Stimulated activated CD4-positive, alpha-beta T cell treated with anti-CD3 and anti-CD28 coated beads, Interleukin-1b, Interleukin-23, amount 100 ng/mL, for 1 hour (primary cell): ENCODE data around the gene CGNL1.

Experiments used
- DNase-seq, 2 donors: peaks; one replicate each; pipeline ENCODE4 v3.0.0-alpha.2; 2020; ENCODE audit warnings: low read depth in 2 of 2

CGNL1 gene

DNA sequence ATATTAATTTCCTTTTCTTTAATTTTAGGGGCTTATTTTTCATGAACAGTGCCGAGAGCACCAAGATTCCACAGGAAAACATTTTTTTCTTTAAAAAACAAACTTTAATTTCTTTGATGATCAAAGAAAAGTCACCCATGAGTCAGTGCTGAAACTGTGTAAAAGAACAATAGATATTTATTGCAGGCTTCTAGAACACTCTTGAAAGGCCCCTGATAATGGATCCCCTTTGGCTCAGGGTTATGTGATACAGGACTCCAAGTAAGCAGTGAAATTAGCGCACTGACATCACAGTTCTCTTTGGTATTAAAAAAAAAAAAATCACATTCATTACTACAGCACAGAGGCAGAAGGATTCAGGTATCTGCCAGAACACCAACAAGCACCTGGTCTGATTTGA is 149.3 kb downstream of the CGNL1 start:
- no peak for DNase-seq

DNA sequence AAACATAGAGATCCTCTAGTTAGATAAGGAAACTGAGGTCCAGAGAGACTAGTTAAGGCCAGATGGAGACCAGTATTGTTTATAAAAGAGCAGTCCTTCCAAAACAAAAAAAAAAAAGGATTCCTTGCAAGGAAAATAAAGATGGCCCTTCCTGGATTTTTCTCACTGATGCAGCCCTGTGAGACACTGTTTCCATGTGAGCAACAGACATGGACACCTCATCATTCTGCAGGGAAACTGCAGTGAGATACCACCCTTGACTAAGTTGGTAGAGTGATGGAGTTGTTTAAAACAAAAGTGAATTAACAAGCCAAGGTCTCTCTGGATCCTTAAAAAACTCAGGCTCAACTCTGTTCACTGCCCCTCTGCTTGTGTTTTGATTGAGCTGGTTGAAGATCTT is 149.8 kb downstream of the CGNL1 start:
- DNase-seq, result no peak

DNA sequence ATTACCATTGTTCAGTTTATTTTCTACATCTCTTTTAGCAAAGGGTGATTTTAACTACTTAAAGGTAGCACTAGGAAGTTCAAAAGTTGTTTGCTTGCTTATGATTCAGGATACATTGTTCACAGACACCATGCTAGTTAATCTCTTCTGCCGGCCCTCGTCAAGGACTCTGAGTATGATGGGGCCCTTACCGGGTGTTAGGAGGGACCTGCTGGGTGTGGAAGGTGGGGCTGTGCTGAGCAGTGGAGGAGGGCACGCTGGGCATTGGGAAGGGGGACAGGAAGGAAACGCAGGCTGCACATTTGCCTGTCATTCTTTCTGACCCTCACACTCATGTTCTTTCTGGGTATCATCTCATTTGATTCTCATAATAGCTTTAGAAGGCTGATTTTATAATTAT is 150.3 kb downstream of the CGNL1 start:
- no peak for DNase-seq

DNA sequence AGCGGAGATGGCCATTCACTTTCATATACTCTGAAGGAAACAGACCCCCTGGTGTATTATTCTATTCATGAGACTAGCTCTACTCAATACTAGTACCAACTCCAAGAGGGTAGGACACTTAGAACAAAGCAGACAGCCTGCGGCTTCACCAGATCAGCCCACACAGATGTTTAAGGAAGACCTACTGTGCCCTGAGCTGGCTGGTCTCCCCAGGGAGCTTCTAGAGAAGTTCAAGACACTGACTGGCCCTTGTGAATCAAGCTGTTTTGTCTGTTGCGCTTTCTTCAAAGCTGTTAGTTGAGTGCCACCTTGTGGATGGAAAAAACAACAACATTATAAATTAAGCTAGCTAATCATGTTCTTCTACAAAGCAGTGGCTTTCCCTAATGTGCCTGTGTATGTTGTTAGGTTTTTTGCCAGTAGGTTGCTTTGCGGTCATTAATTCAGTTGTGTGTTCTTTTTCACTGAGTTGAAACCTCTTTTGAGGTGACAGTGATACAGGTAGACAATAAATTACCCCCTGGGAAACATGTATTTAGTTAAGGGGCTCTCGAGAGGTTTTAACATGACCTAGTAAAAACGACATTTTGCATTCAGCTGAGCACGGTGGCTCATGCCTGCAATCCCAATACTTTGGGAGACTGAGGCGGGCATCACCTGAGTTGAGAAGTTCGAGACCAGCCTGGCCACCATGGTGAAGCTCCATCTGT is 151.2 kb downstream of the CGNL1 start:
- DNase-seq, result no peak

DNA sequence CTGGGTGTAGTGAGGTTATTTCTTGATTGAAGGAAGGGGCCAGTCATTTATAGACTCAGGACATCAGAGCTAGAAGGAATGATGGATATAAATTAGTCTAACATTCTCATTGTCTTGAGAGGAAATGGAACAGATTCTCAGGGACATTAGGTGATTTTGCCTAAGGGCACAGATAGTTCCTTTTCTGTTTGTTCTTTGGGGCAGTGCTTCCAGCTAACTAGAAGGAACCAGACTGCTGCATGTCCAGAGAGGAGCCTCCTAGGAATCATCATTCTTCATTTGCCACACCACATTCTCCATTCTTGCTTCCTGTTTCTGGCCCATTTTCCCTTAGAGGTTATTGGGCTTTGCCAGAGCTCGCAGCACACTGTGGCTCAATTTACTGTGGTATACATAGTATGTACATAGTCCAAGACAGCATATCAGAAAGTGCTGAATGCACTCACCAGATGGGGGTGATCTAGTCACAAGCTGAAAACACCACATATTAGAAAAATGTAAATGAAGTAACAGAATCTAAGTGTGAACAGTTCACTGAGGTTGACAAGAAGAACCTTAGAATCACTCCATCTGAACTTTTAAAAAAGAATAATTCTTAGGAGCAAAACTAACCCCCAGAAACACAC is 152.7 kb downstream of the CGNL1 start:
- DNase-seq, result no peak

DNA sequence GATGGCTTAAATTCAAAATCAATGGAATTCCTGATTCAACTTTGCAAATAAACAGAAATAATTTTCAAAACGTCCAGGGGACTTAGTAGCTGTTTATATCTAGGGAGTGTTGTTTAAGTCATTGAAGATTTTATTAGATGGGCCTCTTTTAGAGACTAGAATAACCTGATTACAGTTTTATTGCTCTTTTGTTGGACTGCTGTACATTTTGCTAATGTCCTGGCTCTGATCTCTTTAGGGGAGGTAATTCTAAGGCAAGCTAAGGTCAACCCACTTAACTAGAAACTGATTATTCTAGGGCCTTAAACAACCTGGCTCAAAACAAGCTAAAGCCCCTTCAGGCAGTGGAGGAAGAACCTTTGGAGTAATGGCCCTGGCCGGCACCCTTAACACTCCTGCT is 153.4 kb downstream of the CGNL1 start:
- DNase-seq, result no peak

DNA sequence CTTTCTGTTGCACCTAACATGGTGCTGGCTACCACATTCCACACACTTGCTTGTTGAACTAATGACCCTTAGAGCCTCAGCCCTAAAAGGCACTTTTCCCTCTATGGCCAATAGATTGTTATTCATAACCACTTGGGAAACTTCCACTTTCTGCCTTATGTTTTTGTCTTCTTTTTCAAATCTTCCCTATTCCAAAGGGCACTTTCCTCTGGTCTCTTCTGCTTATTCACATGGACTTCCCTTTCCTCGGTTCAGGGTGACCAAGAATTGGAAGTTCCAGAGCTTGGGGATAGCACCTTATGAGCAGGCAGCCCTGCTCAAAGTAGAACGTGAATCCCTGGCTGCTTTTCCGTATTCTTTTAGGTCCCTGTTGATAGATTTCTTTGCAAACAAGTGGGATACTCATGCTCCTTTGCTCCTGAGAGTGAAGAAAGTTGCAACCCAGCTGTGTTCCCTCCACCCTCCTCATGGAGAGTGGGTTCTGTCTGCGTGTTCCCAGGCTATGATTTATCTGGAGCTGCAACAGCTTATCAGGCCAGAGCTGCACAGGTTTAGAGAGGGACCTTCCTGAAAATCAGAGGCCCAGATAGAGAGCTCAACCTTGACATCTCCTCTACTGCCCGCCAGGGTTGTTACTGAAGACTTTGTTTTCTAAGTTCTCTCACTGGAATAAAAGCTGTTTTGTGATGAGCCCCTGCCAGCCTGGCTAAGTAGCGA is 156.6 kb downstream of the CGNL1 start:
- no peak for DNase-seq

DNA sequence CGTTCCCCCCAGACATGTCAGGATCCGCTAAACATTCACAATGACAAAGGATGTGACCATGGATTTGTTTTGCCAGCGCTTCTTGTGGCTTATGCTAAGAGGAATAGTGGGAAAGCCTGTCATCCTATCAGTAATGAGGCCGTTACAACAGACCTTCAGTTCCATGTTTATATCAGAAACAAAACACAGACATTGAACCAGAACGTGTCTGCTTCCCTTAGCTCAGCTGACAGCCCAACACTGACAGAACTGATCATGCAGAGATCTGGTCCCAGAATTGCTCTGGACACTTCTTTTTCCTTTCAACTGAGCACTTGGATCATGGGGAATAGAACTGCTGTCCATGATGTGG is 157.1 kb downstream of the CGNL1 start:
- DNase-seq, result no peak

DNA sequence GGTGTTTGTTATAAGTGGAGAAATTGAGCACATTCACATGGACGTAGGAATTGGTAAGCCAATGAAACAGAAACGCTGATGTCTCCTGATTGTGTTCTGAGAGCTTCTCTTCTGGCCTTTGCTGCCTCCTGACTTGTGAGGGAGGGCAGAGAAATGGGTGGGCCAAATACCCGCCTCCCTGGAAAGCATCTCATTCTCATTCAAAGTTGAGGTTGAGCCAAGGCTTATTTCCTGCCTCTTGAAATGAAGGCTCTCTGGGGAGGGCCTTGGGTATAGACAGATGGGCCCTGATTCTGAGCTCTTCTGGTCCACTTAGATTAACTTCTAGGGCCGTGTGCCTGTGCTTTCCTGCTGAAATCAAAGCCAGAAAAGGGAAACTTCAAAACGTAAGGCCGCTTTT is 158.0 kb downstream of the CGNL1 start:
- DNase-seq, result no peak

DNA sequence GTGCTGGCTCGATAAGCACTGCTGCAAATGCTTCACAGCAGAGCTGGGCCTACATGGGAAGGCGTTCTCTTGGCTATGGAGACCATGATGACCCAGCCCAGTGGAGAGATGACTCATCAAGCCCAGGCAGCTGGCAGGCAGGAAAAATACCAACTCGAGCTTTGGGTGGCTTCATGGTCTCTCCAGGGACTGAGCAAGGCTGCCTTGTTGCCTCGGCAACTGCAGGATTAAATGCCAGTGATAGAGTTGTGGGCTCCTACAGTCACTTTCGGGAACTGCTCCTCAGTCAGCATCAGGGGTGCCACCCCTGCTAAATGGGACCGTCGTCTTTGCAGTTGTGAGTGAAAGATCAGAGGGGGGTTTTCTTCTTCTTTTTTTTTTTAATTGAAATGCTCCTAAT is 160.8 kb downstream of the CGNL1 start:
- DNase-seq, result no peak

DNA sequence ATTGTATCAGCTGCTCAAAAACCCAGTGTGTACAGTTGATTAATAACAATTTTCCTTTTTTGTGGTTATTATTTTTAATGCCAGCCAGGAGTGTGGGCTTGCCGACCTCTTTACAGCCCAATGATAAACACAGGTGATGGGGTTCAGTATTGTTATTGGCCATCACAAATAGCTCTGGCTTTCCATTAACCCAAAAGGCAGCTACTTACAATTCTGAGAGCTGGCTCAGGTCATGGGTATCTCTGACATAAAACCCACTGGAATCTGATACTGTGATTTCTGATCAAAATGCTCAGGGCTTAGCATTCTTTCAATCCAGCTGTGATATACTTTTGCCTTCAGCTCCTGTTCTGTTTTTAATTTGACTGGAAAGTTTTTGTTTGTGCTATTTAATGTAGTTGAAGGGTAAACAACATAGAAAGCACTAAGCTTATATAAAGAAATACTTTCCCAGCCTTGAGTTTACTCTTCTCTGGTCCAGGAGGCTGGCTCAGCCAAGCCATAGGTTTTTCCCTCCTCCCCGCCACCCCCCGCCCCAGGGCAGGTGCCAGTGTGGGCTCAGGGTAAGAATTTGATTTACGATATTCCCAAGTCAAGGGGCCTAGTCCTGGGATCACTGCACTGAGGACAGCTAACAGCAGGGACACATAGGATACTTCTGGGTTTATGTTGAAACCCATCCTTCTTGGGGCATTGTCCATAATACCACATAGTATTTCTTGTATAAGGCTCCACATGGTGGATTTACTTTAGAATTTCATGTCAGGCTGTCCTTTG is 161.4 kb downstream of the CGNL1 start:
- DNase-seq, result no peak

DNA sequence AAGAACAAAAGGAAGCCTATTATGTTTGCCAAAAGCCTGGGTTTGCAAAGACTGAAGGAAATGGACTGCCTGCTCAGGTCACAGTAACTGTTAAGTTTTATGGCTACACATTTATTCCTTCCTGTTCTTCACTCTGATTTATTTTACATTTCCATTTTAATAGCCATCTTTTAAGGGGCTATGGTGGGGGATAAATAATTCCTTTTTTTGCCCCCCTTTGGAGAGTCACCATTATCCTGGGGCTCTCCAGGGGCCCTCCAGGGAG is 161.9 kb downstream of the CGNL1 start:
- DNase-seq, result no peak

DNA sequence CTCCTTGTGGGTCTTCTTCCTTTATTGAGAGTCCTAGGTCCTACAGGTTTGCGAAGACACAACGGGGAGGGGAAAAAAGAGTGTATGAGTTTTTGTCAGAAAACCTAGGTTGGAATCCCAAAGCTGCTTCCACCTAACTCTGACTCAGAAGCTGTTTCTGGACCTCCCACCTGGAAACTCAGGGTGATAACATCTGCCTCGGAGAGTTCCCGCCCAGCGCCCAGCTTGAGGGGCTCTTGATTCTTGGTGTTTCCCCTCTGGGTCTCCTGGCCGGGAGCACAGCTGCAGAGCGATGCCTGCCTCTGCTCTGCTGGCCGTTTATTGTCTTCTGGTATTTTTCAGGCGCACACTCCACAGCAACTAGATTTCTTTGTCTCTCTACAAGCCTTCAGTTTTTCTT is 162.5 kb downstream of the CGNL1 start:
- DNase-seq, result no peak

DNA sequence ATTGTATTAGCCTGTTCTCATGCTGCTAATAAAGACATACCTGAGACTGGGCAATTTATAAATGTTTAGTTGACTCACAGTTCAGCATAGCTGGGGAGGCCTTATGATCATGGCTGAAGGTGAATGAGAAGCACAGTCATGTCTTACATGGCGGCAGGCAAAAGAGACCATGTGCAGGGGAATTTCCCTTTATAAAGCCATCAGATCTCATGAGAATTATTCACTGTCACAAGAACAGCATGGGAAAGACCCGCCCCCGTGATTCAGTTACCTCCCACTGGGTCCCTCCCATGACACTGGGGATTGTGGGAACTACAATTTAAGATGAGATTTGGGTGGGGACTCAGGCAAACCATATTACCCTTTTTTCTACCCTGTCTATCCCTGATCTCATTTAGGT is 163.9 kb downstream of the CGNL1 start:
- no peak for DNase-seq

DNA sequence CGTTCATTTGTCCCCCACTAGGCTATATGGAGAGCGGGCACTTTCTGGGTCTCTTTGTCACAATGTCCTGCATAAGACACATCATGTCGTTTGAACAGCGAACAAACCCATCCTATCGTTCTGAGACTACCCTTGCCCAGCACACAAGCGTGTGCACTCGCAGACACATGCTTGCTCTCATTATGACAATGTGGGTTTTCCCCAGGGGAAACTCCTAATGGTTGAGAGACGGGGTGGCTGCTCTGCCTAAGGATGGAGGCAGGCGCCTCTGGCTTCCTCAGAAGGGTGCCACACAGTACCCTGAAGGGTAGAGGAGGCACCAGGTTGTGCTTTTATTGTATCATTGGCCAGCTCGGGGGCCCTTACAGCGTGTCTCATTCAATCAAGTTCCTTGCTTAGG is 164.4 kb downstream of the CGNL1 start:
- no peak for DNase-seq

DNA sequence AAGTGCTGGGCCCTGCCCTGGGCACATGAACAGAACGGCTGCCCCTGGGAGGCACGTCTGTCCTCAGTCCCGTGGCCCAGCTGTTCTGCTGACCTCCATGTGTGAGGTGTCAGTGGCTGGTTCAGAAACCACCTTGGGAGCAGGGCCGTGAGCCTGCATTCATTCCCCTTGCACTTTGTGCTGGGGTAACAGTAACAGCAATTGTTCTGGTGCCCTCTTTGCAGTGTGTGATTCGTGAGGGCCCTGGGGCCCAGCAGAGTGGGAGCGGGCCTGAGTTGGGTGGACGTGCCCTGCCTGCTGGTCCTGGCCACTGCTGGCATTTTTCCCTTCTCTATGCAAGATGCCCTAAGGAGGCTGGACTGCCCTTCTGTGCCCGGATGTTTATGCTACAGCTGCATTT is 165.0 kb downstream of the CGNL1 start:
- no peak for DNase-seq

DNA sequence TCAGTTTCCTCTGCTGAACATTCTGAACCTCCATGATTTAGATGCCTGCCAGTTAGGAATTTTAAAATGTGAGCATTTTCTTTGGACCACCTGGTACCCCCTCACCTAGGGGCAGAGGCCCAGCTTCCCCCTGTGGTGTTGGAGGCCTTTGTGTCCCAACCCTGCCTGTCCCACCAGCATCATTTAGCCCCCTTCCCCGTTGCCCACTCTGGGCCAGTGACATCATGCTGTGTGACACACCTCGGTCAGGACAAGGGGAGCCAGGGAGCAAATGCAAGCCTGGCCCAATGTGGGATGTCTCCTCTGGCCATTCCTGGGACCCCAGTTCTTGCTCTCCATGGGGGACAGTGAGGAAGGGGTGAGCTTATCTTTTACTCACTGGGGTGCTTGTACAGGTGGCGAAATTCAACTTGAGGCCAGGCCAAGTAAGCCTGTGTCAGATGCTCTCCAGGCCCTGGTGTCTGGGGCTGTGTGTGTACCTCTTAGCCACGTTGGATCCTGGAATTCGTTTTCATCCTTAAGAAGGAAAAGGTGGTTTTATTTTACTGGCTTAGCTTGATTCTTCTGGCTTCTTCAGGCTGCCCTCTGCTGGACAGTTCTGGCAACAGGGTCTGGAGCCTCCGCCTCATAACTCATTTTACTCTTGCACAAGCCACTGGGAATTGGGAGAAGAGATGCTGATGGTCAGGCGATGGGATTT is 165.7 kb downstream of the CGNL1 start:
- DNase-seq, result no peak

DNA sequence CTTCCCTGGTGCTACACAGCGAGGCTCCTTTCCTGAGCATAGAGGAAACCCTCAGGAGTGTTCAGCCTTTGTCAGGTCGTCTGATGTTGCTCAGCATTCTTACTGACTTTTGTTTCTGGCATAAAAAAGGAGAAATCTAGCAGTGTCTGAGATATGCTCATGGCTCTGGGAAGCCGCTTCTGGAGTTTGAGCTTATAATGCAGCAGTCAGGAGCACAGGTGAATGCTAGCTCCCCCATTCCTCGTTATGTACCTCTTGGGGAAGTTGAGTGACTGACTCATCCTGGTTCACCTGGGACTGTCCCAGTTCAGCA is 166.2 kb downstream of the CGNL1 start:
- no peak for DNase-seq

DNA sequence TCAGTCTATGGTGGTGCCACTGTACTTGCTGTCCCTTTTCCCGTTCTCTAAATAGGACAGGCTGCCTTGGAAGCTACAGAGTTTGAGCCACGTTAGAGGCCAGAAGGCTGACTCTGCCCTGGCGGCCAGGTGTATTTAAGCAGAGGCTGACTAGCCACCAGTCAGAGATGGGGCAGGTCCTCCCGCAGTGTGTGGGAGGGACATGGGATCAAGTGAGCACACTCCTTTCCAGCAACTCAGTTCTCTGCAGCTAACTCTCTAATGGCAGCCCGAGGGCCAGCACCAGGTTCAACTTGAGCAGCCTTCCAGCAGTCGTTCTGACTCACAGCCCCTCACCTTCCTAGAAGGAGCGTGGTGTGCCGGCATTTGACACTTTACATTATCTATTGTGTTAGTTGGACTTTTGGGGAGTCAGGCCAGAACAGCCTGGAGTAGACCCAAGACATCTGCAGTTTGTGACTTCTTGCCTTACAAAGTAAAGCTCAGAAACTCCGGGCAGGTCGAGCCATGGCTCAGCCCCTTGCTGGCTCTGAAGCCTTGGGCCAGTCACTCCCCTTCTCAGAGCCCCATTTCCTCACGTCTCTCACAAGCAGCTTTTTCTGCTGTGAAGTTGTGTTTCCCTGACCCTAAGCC is 168.7 kb downstream of the CGNL1 start:
- no peak for DNase-seq

DNA sequence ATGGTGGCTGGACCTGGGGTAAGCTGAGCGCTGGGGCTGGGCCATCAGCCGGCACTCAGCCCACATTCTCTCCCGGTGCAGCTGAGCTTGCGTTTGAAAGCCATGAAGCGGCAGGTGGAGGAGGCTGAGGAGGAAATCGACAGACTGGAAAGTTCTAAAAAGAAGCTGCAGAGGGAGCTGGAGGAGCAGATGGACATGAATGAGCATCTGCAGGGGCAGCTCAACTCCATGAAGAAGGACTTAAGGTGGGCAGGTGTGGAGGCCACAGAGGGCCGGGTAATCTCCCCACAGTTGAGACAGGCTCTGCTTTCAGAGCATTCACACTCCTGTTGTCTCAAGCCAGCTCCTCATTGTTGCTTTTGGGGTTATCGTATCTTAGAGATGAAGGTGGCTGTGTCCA is 169.7 kb downstream of the CGNL1 start:
- DNase-seq, result no peak

DNA sequence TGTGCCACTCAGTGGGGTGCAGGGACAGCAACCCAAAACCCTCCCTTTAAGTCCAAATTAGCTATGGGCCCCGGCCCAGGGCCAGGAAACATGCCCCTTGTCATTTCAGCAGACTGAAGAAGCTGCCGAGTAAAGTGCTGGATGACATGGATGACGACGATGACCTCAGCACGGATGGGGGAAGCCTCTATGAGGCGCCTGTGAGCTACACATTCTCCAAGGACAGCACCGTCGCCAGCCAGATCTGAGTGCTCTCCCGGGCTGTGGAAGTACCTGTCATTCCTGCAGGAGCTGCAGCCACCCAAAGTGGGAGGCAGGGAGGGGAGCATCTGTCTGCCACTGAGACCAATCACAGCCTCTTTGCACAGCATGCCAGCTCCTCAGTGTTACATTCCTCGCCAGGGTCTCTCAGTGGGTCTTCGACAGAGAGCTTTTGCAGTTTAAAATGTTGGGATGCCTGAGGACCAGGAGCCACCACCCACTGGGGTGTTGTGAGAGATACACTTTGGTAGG is 171.0 kb downstream of the CGNL1 start:
- DNase-seq, result no peak

DNA sequence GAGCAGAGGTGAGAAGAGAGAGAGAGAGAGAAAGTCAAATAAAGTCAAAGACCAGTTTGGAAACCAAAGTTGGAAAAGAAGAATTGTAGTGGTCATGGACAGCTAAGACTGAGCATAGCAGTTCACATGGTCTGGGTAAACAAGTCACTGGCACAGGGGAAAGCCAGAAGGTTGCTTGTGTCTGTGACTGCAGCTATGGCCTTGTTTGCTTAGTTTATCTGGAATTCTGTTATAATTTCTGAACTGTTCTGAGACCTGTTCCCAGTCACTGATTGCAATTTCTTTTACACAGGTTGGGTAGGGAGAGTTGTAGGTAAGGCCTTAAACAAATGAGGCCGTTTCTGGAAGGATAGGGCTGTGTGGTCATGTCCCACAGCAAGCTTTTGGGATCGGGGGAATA is 172.0 kb downstream of the CGNL1 start:
- DNase-seq, result no peak
